SHP77 (cell line): Measurements from ENCODE around the gene NXPE2.
"Not testable (repeated sequence)": the region's sequence is repeated elsewhere in the genome, so short reads cannot be mapped to it uniquely, and the experiment has no call there.

Source experiments
- DNase-seq, 2 experiments: peaks; one replicate each; lab custom pipeline; 2025; lab: John Stamatoyannopoulos, UW

The NXPE2 gene

DNA sequence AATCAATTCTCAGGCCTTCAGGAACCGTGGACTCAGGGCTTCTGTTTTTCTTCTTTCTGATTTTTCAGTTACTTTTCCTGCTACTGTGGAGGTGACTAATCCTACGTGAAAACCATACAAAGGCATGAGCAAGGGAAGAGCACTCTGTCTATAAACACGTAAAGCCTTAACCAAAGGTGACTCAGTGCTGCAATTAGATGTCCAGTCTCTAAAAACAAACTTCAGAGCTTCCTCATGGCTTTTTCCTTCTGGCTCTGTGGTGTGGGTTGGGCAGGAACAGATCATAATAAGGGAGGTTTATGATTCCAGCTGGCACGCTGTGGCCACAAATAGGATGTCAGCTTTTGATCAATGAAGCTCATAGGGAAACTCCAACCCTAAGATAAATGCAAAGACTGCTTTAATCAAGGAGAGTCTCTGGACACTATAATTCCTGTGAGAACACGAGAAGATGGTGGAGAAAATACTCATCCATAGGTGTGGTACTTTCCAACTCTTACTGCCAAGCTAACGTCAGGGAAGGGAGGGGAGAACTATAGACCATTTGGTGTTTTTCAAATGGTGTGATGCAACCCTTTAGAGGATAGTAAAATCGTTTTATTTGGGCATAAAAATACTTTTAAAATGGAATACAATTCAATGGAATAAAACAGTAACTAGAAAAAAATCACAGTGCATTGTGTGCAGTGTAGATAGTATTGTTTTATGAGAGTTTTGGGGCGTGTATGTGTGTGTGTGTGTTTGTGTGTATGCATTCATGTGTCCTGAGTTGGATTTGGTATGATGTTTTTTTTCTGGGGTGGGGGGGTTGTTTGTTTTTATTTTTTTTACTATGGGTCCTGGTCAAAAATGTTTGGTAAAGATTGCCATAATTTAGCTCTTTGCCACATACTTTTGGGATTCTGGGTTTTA is at the start of gene NXPE2:
NXPE2 (plus strand) TSS at position 403 of the 912 bp plus-strand sequence; CDS start at position 452, 49 bp downstream.
- DNase-seq, result no peak

DNA sequence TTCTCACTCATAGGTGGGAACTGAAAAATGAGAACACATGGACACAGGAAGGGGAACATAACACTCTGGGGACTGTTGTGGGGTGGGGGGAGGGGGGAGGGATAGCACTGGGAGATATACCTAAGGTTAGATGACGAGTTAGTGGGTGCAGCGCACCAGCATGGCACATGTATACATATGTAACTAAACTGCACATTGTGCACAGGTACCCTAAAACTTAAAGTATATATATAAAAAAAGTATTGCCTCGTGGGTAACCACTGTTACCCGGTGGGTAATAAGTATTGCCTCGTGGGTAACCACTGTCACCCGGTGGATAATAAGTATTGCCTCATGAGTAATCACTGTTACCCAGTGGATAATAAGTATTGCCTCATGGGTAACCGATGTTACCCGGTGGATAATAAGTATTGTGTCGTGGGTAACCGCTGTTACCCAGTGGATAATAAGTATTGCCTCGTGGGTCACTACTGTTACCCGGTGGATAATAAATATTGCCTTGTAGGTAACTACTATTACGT is 46.8 kb upstream of the NXPE2 start:
- not testable (repeated sequence) for DNase-seq

DNA sequence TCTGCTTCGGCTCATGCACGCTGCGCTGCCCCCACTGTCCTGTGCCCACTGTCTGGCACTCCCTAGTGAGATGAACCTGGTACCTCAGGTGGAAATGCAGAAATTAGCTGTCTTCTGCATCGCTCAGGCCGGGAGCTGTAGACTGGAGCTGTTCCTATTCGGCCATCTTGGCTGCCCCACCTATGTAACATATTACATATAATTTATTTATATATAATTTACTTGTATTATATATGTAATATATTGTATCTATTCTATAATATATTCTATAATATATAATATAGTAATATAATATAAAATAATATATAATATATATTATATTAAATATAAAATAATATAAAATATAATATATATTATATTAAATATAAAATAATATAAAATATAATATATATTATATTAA is 38.9 kb upstream of the NXPE2 start:
- DNase-seq, result peak in 1 of 2 experiments; percentile 29

DNA sequence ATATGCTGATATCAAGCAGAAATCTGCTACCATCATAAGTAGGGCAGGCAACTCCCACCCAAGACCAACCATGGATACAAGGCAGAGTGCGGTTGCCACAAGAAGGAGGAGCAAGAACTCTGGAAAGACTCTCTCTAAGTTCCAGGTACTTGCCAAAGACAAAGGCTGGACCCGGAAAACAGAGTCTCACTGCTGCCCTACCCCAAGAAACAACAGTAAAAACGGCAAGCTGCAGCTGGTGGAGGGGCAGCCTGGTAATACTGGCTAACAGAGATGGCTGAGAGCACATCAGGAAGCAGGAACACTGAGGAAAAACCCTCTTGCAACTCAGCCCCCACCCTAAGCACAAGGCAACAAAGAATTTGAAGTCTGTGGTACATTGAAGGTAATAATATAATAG is 27.7 kb upstream of the NXPE2 start:
- DNase-seq, result no peak

DNA sequence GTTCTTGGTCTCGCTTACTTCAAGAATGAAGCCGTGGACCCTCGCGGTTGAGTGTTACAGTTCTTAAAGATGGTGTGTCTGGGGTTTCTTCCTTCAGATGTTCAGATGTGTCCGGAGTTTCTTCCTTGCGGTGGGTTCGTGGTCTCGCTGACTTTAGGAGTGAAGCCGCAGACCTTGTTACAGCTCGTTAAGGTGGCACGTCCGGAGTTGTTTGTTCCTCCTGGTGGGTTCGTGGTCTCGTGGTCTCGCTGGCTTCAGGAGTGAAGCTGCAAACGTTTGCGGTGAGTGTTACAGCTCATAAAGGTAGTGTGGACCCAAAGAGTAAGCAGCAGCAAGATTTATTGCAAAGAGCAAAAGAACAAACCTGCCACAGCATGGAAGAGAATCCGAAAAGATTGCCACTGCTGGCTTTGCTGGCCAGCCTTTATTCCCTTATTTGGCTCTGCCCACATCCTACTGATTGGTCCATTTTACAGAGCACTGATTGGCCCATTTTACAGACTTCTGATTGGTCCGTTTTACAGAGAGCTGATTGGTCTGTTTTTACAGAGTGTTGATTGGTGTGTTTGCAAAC is 27.1 kb upstream of the NXPE2 start:
- DNase-seq, result no peak

DNA sequence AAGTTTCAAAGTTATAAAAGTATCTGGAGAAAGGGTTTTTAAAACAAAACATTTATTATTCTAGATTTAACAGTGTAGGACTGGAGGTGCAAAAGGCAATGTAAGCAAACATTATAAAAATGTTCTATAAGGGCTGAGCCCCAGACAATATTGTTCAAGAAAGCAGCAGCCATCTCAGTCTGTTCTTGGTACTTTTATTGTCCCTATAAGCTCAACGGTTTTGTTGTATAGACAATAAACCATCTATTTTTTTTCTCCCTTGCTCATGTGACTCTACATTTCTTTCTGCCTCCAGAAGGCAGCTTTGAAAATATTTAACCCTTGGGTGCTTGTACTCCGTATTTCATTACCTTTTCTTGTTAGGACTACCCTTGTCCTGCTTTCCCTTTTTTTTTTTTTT is 25.2 kb upstream of the NXPE2 start:
- DNase-seq, result no peak

DNA sequence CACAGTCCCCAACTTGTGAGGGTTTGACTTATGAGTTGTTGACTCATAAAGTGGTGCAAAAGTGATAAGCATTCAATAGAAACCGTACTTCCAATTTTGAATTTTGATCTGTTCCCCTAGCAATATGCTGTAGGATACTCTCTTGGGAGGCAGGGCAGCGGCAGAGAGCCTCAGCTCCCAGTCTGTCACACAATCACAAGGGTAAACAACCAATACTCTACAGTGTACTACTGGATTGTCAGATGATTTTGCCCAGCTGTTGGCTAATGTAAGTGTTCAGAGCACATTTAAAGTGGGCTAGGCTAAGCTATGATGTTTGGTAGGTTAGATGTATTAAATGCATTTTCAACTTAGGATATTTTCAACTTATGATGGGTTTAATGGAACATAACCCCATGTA is 13.7 kb upstream of the NXPE2 start:
- DNase-seq, result no peak

DNA sequence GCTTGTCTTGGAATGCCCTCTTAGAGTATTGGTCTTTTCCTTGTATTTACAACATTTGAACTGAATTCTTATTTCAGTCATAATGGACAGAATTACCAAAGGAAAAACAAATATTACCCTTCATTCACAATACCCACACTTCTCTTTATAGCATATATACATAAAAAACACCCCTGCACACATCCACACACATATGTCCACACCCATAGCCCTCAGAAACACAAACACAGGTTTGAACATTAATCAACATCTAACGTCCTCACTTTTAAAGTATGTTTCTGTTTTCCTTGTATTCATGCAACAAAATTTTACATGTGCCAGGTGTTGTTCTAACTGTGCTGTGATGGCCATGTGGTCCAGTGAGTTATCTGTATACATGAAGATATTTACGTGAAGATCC is 11.6 kb upstream of the NXPE2 start:
- no peak for DNase-seq

DNA sequence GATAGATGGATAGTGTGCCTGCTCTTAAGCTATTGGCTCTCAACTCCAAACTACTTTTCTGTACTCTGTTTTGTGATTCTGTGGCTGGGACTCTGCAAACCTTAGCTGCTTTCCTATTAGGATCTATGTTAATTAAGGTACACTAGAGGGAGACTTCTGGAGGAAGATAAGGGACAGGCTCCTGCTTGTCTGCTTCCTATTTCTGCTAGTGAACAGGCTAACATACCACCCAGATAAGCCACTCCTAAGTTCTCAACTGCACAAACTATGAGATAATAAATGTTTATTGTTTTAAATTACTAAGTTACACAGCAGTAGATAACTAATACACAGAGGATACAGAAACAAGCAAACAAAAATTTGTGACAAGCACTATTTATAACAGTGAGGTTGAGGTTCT is 10.2 kb upstream of the NXPE2 start:
- DNase-seq, result no peak

DNA sequence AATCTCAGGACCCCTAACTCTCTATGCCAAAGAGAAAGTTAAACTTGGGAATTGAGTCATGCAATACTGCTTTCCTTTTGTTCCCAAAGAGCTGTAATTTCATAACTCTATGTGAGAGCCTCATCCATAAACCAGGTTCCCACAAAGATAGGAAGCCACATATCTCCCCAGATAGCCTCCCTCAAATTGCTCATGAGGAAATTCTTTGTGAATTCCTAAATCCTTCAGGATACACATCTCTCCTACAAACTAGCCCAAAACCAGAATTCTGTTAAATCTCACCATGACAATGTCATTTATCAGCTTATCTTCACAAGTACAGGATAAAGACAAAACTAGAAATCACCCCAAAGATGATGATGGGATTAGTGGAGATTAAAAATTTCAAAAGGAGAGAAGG is 4.7 kb upstream of the NXPE2 start:
- no peak for DNase-seq

DNA sequence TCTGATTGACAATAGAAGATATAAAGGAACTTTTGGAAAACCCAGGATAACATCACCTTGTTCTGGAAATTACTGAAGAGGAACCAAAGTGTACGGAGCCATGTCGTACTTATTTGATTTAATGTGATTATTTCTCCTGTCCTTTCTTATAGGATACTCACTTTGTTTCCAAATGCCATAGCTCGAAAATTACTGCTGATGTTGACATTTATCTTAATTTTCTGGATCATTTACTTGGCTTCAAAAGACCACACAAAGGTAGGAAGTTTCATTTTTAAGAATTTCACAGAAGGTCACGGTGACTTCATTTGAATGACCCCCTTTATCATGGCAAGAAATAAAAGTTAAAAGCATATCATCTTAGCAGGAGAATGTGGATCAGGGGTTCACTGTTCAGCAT is 1.2 kb downstream of the NXPE2 start:
- DNase-seq, result no peak

DNA sequence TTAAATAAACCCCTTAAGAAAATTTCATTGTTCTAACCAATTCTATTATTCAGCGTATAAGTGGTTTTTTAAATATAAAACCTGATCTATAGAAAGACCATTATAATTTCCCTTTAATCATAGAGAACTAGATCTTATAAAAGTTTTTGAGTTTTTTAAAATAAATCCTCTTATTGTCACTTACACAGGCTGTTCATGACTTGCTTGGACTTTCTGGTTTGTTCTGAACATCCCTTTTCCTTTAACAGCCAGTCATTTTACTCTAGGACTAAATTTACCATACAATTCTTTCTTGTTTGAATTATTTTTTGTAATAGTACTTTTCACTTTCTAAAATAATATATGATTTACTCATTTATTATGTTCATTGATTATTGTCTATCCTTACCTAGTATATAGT is 4.7 kb downstream of the NXPE2 start:
- no peak for DNase-seq

DNA sequence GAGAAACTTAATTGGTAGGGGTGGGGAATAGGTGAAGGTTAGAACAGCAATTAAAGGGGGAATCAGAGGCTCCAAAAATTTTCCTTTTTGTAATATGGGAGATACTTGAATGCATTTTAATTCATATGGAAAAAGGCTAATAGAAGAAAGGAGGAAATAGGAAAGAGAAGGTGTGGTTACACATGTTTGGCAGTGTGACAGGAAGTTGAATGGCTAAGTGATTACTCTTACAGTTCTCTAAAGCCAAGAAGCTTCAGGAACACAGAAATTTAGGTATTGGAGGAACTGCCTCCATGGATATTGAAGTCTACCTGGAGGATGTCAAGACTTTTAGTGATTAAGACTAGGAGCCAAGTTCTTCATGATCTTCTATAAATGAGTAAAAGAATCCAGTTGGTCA is 6.3 kb downstream of the NXPE2 start:
- DNase-seq, result no peak

DNA sequence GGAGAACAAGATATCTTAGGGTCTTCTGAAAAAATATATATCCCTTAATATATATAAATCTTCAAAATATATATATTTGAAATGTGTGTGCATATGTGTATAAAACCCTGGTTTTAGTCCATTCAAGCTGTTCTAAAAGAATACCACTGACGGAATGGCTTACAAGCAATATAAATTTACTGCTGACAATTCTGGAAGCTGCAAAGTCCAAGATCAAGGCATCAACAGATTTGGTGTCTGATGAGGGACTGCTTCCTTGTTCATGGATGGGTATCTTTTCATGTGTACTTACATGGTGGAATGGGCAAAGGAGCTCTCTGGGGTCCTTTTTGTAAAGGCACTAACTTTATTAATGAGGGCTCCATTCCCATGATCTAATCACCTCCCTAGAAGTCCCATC is 6.8 kb downstream of the NXPE2 start:
- DNase-seq, result no peak

DNA sequence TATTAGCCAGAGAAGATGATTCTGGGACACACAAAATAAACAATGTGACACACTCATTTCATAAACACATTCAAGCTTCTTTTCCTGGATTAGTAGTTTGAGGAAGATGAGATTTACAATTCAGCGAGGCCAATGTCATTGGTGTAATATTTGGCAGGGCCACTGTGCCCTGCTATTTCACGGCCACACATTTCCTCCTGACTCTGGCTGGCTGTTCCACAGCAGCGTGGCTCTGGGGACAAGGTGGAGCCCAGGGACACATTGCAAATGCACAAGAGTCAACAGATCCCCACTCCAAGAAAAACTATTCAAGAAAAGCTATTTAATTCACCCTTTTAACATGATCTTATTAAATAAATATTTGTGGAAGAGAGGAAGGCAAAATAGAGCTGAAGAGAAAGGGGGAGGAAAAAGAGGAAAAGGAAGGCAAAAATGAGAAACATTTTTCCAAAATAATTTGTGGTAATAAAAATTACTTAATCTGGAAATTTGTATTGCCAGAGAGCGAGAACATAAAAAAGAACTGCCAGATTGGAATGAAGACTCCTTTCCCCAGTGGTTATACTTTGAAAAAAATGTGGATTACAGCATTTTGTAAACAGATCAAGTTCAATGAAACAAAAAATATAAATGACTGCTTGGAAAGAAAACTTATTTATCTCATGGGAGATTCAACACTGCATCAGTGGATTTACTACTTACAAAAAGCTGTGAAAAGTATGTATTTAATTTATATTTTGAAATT is 27.1 kb downstream of the NXPE2 start:
- no peak for DNase-seq

DNA sequence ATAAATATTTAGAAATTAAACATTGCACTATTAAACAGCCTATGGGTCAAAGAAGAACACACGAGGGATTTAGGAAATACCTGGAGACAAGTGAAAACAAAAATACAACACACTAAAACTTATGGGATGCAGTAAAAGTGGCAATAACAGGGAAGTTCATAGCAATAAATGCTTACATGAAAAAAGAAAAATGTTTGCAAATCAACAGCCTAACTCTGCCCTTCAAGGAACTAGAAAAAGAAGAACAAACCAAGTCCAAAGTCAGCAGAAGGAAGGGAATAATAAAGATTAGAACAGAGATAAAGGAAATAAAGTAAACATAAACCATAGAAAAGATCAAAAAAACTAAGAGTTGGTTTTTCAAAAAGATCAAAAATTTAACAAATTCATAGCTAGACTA is 31.6 kb downstream of the NXPE2 start:
- DNase-seq, result no peak

DNA sequence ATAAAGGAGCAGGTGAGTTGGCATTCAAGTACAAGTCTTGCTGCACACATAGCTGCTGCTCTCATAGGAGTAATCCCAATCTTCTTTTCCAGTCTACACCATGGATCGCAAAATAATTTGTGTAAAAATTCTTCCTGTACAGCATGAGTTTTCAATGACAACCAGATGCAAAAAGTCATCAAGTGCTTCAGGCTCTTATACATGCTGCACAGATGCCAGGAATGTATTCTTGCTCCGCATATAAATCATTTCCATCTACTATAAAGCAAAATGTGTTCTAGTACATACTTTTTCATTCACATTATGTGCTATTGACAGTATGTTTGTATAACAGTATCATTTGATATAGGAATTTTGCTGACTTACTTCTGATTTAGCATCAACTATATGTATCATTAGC is 35.4 kb downstream of the NXPE2 start:
- no peak for DNase-seq

DNA sequence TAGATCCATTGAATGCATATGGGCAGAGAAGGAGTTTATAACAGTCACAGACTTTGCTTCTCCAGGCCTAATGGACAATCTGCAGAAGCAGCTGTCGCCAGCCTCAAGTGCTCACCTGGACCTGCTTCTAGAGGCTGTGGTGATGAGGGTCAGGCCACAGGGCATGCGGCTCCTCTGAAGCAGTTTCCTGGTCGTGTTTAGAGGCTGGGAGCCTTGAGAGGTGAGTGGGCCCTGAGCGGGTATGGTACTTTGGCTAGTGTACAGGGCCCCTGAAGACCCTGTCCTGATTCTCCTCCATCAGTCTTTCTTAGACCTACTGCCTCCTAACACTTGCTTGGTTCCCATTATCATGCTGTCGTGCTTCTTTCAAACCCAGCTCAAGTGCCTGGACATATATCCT is 41.2 kb downstream of the NXPE2 start:
- no peak for DNase-seq

DNA sequence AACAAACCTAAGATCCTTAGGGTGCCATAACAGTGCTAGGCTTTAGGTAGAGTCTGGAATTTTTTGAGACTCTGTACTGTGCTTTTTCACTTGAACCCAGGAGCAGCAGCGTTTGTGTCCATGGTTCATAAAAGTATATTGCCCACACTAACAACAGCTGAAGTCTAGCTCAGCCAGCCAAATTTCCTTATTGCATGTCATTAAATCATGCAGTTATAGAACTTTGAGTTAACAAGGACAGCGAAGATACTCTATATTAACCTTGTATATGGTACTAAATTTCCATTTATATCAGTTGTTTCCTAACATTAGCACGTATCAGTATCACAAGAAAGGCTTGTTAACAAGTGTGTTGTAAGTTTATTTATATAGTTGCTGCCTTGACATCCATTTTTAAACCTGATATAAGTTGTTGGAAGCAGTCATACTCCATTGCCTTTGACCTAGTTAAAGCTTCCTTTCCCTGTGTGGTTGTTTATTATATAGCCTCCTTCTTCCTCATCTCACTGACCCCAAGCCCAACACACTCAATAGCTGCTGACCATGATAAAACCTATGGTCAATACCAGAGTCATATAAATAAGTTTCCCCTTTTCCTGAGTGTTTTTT is 46.7 kb downstream of the NXPE2 start:
- no peak for DNase-seq

DNA sequence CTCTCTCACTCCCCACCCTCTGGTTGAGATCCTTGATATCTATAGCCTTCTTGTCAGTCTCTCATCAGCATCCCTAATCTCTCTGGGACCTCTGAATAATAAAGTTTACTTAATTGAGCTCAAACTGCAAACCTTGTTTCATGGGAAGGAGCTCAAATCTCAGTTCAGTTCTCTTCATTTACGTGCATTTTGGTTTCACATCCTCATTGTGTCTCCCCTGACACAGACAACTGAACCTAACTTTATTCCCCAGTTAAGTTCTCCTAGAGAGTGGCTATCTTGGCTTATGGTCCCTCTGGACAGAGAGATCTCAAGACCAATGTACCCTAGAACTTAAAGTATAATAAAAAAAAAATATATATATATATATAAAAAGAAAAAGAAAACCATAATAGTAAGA is 47.3 kb downstream of the NXPE2 start:
- DNase-seq, result no peak

DNA sequence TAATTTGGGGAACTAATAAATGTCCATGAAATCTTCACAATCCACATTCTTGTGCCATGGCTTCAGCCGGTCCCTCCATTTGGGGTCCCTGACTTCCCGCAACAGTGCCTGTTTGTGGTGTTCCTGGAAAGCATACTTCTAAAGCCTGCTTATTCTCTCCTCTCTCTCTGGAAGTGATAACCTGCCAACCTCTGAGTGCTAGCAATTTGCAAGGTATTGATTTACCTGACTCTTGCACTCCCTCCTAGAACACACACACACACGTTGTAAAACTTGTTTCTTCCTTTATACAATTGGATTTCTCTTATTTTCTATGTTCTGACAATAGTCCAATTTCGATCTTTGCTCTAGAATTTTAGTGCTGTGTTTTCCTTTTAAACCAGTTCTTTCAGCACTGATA is 58.5 kb downstream of the NXPE2 start:
- no peak for DNase-seq

DNA sequence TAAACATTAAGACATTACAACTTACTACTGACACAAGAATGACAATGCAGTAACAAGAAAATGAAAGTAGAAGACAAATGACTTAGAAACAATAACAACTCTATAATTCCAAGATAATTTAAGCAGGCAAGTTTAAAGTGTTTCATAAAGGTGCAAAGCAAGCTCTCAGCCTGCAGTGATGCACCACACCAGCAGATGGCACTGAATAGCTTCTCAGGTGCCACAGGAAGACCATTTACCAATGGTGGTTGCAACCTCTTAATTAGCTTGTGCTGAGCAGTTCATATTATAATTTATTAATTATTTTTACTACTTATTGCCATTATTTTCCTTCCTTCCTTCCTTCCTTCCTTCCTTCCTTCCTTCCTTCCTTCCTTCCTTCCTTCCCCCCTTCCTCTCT is 60.6 kb downstream of the NXPE2 start:
- peak; percentile 25 to 29 for DNase-seq
